HG02973 (cell line): ENCODE measurements around the gene NAMPT.
"Not testable (repeated sequence)": the region's sequence is repeated elsewhere in the genome, so short reads cannot be mapped to it uniquely, and the experiment has no call there.

Experiments used
- ATAC-seq: cut with Tn5 transposase; IDR thresholded peaks from one replicate; pipeline ENCODE4 v1.9.1; 2021; ENCODE audit warnings: moderate library complexity; ENCODE audit not compliant: unreplicated experiment

NAMPT gene

DNA sequence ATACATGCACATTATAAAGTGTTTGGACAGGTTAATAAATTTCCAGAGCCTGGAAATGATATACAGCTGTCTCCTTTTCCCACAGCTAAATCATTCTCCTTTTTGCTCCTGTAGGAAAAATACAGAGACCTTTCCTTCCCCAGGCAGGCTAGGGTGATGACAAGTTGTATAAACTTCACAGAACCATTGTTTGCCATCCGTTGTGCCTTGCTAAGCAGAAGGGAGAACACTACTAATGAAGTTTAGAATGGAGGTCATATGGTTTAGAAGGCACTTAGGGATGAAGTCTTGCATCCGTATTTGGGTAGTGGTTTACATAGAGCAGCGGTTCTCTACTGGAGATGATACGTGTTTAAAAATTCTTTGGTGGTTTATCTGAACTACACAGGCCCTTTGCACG is 46.0 kb downstream of the NAMPT start:
- ATAC-seq, result no peak

DNA sequence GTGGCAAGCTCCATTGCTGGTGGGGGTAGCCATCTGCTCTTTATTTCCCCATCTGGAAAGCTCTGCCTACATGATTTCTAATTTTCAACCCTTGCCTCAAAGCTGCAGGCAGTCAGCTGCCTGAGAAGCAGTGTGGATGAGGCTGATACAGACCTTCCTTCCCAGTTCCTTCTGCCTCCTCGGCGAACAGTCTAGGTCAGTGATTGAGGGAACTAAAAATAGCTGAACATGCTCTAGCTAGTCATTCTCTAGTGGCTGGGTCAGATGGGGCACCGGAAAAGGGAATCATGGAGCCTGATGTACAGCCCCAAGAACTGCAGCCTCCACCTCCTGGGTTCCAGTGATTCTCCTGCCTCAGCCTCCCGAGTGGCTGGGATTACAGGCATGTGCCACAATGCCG is 48.7 kb downstream of the NAMPT start:
- ATAC-seq, result no peak

DNA sequence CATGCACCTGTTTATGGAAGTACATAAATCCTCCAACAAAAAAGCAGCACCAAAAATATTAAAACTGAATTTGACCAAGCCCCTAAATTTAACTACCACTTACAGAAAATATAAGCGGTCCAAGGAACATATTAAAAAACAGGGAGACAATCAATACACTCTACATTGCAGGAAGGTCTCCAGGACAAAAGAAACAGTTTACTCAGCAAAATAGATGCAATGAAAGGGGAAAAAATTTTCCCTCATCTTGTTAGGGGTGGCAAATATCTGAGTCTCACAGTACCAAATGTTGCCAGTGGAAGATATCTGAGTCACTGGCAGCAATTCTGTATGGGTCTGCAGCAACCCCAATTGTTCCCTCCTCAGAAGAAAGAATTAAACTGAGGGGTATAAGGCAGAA is 50.4 kb downstream of the NAMPT start:
- ATAC-seq, result no peak

DNA sequence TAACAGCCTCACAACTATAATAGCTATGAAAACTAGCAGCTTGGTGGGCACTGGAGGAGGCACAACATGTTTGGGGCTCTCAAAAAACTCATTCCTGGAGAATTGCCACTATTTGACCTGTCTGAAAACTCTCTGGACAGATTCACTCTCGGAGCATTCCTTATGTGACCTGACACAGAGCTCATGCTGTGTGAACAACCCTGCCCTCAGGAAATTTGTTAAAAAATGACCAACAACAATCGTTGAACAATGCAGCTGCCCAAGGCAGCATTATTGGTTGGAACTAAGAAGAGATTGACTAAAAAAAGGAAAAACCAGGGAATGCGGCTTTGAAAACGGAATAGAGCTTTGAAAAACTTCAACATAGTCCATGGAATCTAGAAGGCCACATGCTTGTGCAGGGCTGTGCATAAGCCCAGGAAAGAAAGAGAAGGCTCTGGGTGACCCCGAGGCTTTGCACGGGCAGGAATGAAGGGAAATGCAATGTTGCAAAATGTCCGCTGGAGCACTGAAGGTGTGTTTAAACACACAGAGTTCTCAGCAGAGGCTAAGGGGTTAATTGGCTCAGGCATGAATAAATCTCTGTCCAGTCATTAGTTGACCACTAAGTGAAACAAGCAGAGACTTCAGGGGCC is 52.8 kb downstream of the NAMPT start:
- no peak for ATAC-seq

DNA sequence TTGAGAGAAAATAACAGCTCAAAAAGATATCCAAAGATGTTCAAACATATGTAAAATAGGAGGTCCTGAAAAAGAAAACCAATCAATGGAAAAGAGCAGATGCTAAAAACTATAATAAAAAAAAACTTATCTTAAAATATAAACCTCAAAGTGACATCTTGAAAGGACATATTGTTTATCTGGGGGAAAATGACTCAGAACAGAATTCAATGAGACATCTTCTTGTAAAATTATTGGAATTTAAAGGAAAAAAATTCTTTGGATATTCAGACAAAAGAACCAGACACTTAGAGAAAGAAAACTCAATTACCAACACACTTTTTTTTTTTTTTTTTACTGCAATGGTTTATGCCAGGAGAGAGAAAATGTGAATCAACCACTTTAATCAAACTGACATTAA is 58.9 kb downstream of the NAMPT start:
- no peak for ATAC-seq

DNA sequence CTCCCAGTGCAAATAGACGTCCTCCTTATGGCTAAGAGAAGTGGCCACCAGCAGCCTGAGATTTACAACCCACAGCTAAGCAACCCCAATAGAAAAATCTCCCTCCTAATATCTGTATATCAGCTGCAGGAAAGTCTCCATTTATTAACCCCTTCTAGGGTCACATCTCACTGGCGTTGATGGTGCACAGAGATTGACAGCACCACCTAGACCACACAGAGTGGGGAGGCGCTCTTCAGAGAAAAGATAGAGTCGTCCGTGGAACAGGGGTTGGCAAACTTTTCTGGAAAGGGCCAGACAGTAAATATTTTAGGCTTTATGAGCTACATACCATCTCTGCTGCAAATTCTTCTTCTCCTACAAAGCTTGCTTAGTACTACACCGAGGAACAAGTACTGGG is 60.0 kb downstream of the NAMPT start:
- no peak for ATAC-seq

DNA sequence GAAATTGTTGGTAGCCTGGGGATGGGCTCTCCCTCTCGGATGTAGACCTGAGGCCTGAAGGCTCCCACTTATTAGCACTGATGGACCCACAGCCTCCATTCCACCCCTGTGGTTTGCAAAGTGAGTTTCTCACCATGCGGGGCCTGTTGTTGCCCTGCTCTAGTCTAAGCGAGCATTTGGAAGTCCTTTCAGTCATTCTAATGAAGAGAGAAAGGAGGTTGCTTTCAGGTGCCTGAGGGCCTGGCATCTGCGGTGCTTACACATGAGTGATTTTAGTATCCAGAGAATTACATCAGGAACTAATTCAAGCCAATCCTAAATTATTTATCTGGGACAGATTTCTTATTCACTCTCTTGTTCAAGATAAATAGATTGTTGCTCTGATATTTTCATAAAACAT is 61.6 kb downstream of the NAMPT start:
- ATAC-seq, result no peak

DNA sequence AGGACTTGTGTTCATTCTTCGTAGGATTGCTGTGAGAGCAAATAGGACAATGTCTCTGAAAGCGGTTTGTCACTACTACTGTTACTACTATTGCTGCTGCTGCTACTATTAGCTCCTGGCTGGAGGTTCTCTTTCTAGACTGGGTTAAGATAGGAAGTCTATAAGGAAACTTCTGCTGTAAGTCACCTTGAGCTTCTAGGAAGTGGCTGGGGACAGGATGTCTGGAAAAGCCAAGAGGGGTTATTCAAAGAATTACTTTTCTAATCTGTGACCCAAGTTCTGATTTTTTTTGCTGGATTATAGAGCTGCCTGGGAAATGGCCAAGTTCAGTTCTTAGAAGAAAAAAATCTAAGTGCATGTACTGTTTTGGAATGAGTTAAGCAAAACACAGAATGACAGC is 62.2 kb downstream of the NAMPT start:
- ATAC-seq, result no peak

DNA sequence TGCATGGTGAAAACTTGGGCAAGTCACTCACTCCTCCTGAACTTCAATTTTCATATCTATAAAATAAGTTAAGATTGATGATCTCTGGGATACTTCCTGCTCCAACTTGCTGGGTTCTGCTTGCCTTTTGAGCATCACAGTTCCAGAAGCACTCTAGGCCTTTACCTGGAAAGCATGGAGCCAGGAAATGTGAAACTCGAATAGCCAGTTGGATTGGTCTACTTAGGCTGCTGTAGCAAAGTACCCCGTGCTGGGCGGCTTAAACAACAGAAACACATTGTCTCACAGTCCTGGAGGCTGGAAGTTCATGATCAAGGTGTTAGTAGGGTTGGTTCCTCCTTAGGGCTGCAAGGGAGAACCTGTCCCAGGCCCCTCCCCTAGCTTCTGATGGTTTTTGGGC is 64.5 kb downstream of the NAMPT start:
- no peak for ATAC-seq

DNA sequence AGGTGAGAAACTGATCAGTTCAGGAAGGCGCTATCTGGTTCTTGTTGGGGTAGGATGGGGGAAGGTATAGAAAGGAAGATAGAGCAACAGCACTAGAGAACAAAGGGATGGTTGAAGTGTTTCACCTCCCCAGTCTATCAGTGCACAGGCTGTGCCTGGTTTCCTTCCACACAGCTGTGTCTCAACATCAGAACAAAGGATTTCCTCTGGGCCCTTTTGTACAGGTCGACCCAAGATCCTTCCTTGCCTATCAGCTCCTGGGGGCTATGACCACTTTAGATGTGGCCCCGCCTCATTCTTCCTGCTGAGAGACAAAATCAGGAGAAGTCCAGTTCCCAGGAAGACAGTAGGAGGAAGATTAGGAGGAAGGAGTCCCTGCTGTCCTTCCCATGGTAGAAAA is 65.6 kb downstream of the NAMPT start:
- ATAC-seq, result no peak

DNA sequence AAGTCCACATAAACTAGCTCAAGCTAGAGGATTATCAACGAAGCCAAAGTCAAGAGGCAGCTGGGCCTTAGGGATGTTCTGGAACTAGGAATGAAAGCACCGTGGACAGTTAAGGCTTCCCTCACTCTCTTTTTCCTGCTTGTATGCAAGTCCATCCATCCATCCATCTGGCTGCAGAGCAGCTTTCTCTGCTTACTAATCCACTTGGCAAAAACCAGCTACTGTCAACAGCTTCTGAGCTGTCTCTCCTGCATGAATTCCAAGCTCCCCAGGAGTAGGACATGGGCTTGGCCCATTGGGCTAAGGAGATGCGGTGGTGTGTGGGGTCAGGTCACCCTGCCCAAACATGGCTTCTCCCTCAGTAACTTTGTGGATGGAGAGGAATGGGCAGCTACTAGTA is 66.2 kb downstream of the NAMPT start:
- no peak for ATAC-seq

DNA sequence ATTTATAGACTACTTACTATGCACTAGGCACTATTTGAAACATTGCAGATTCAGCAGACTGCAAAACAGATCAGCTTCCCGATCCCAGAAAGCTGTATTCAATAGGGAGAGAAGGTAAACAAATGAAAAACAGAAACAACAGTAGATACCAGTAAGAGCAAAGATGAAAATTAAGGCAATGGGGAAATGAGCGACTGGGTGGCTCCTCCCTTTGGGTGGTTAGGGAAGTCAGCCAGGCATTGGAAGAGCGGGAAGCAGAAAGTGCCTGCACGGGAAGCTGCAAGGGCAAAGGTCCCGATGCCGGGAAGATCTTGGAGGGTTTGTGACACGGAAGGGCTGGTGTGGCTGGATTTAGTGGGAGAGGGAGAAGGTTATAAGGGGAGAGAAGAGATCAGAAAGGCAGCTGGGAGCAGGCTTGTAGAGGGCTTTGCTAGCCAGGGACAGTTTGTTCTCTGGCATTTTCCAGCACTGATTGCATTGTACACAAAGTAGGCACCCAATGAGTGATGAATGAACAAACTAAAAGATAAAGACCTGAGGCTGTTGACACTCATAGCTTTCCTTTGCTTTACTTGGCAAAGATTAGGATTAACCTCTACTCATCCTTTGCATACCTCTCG is 67.8 kb downstream of the NAMPT start:
- no peak for ATAC-seq

DNA sequence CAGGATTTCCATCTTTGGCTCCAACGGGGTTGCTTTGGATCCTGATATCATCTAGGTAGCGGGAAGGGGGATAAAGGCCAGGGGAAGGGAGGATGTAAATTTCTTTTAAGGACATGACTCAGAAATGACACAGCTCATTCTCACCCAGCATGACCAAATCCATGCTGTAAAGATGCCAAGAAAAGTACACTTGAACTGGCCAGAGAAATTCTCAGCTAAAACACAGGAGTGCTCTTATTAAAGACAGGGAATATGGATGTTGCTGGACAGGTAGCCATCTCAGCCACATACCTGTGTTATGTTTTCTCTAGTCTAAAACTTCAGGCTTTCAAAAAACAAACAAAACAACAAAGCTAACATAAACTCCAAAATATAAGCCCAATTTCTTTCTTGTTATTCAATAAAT is 68.3 kb downstream of the NAMPT start:
- ATAC-seq, result no peak

DNA sequence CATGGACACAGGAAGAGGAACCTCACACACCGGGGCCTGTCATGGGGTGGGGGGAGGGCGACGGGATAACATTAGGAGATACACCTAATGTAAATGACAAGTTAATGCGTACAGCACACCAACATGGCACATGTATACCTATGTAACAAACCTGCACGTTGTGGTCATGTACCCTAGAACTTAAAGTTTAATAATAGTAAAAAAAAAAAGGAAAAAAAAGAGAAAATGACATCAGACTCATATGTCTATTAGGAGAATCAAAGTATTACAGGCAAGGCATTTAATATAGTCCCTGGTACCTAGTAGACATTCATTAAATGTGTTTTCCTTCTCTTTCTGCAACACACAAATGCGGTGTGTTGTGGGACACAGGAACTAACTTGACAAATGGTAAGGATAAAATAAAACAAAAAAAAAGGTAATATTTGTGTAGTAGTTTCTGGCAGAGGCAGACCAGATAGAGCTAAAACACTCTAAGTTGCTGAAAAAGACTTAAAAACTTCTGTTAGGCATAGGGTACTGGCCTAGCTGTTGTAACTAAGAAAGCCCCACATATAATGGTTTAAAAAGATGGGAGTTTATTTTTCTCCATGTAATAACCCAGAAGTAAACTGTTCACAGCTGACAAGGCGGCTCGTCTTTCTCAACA is 68.8 kb downstream of the NAMPT start:
- no peak for ATAC-seq

DNA sequence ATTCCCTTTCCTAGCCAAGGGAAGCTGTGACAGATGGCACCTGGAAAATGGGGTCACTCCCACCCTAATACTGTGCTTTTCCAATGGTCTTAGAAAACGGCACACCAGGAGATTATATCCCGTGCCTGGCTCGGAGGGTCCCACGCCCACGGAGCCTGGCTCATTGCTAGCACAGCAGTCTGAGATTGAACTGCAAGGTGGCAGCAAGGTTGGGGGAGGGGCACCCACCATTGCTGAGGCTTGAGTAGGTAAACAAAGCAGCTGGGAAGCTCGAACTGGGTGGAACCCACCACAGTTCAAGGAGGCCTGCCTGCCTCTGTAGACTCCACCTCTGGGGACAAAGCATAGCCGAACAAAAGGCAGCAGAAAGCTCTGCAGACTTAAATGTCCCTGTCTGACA is 75.8 kb downstream of the NAMPT start:
- not testable (repeated sequence) for ATAC-seq

DNA sequence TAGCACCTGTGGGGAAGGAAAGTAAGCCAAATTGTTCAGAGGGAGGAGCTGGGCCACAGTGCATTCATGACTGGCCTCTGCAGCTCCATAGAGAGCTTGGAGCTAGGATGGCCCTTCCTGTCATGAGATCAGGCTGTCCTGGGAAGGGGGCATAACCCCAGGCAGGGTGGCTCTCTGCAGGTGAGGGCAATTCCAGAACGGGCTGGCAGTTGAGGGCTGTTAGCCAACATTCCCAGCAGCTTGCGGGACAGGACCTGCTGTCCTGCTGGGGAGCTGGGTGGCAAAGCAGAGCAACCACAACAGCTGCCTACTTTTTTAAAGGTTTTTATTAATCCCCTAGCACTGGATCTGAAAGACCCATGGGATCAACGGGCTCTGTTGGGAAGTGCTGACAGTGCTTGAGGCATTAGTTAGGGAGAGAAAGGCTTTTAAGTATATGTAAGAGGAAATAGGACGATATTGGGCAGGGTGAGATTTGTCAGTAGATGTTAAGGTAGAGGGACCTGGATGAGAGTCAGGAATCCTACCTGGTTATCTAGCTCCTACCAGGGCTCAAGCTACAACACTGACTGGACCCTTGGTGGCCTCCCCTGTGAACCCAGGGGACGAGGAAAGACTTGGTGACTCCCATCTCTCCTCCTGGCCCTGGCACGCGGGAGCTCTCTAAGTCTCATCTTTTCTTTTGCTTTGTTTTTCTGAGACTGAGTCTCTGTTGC is 77.8 kb downstream of the NAMPT start:
- no peak for ATAC-seq

DNA sequence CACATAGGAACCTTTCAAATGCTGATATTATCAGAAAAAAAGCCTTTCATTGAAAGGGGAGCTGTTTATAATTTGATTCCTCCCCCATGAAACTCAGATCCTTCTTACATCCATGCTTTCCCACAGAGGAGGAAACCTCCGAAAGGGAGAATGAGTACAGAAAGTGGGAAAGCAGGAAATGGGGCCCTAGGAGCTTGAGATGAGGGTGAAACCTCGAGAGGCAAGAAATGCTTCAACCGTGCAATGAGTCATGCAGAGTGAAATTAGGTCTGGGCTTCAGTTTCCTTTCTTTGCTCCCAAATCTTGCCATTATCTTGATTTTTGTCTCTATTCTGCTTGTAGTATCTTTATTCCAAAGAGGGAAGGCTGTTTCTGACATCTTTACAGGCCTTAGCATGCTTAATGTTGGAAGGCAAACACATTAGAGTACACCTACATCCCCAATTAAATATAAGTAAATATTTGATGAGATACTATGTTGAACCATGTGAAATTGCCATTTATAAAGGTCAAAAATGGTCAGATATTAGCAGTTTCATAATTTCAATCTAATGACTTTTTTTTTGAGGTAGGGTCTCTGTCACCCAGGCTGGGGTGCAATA is 79.1 kb downstream of the NAMPT start:
- no peak for ATAC-seq

DNA sequence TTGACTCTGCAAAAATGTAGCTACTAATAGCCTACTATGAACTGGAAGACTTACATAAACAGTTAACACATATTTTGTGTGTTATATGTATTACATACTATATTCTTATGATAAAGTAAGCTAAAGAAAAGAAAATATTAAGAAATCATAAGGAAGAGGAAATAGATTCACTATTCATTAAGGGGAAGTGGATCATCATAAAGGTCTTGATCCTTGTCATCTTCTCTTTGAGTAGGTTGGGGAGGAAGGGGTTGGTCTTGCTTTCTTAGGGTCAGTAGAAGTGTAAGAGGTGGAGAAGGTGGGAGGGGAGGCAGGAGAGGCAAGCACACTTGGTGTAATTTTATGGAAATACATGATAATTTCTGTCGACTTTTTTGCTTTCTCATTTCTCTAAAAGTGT is 81.3 kb downstream of the NAMPT start:
- no peak for ATAC-seq

DNA sequence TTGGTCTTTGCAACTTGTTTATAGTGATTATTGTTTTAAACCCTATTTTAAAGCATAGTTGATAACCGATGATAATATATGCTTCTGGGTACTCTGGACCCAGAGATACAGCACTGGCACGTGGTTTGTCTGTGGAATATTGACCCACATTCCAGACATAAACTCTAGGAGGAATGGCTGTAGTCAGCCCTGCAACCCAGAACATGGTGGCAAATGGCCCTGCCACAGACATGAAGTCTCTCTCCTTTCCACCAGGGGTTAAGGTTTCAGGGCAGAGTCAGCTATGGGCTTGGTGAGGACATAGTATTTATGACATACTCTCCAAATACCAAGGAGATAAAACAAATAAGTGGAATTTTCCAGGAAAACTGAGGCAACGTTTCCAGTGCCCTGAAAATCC is 83.6 kb downstream of the NAMPT start:
- ATAC-seq, result no peak

DNA sequence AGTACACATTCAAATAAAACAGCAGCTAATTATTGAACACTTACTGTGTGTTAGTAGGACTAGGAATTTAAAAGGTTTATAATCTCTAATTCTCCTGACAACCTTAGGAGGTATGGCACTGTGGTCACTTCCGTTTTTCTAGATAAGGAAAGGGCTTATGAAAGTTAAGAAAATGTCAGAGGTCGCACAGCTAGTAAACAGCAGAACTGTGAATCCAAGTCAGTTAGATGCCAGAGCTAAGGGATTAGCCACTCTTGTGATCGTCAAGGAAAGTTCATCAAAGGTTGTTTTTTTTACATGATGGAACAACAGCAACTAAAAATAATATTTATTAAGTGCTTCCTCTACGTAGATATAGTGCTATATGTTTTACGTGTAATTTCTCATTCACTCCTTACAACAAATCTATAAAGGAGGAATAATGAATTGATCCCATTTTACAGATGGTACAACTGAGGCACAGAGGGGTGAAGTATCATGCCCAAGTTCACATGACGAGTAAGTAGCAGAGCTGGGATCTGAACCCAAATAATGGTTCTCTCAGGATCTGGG is 84.9 kb downstream of the NAMPT start:
- no peak for ATAC-seq

DNA sequence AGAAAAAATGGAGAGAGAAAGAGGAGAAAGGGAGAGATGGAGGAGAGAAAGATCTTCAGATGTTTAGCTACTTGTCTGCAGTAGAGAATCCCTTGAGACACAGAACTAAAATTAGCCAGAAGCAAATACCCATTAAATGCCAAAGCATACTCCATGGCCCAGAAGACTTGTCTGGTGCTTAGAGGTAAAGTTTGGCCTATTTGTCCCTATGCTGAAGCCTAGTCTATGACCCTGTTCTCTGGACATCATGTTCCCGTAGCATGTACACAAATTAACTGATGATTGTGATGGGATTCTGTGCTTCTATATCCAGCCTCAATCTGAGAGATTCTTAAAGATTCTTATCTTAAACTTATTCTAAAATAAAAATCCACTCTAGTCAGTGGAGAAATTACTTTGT is 85.8 kb downstream of the NAMPT start:
- ATAC-seq, result no peak
